Mesenchymal stem cell (in vitro differentiated cells and primary cell): ENCODE data around the gene NDC1.
A peak's percentile ranks its signal among the peaks of the same experiment; 100 is the strongest.

Source experiments
- DNase-seq: peaks from one replicate; pipeline ENCODE4 v3.0.0-alpha.2; 2013
- H2AFZ ChIP-seq: one replicate; pipeline ENCODE4 v1.6.1; 2013; ENCODE audit warnings: low read depth, mild to moderate bottlenecking, control low read depth, inconsistent platforms, low read length, moderate library complexity
- H2AK5ac ChIP-seq: 2 replicates; pipeline ENCODE4 v1.6.1; 2013; ENCODE audit warnings: low read length, moderate library complexity, mild to moderate bottlenecking, inconsistent platforms; ENCODE audit not compliant: severe bottlenecking
- H2BK120ac ChIP-seq: one replicate; pipeline ENCODE4 v1.6.1; 2013; ENCODE audit warnings: low read depth, mild to moderate bottlenecking, inconsistent platforms, low read length, moderate library complexity
- H2BK12ac ChIP-seq, 2 experiments: one replicate each; pipeline ENCODE4 v1.6.1; 2013; ENCODE audit warnings: inconsistent platforms in 2 of 2, low read length in 2 of 2, mild to moderate bottlenecking in 2 of 2, moderate library complexity in 2 of 2, control low read depth in 1 of 2
- H2BK15ac ChIP-seq: one replicate; pipeline ENCODE4 v1.6.1; 2013; ENCODE audit warnings: mild to moderate bottlenecking, low read depth, inconsistent platforms; ENCODE audit not compliant: poor library complexity, severe bottlenecking
- H2BK5ac ChIP-seq: 2 replicates; pipeline ENCODE4 v1.6.1; 2013; ENCODE audit warnings: low read depth, mild to moderate bottlenecking, low read length, control low read depth, inconsistent platforms; ENCODE audit not compliant: poor library complexity, severe bottlenecking
- H3K14ac ChIP-seq, 2 experiments: one replicate each; pipeline ENCODE4 v1.6.1; 2013; ENCODE audit warnings: inconsistent platforms in 2 of 2, low read length in 2 of 2, control low read depth in 1 of 2, mild to moderate bottlenecking in 1 of 2, moderate library complexity in 1 of 2
- H3K18ac ChIP-seq, 2 experiments: one replicate each; pipeline ENCODE4 v1.6.1; 2013; ENCODE audit warnings: inconsistent platforms in 2 of 2, low read length in 2 of 2, control low read depth in 1 of 2, low read depth in 1 of 2, mild to moderate bottlenecking in 1 of 2
- H3K23ac ChIP-seq, 2 experiments: one replicate each; pipeline ENCODE4 v1.6.1; 2013; ENCODE audit warnings: inconsistent platforms in 2 of 2, low read length in 2 of 2, mild to moderate bottlenecking in 2 of 2, moderate library complexity in 2 of 2, control low read depth in 1 of 2
- H3K27ac ChIP-seq: 2 replicates; pipeline ENCODE4 v1.5.1; 2013; ENCODE audit warnings: mild to moderate bottlenecking, moderate library complexity, low read length, control low read depth, inconsistent platforms; ENCODE audit not compliant: poor library complexity, severe bottlenecking
- H3K27me3 ChIP-seq, 2 experiments: 2 replicates each; pipeline versions ENCODE4 v1.6.1 to v1.7.0; 2013; ENCODE audit warnings: low read length in 2 of 2, mild to moderate bottlenecking in 2 of 2, moderate library complexity in 2 of 2, control low read depth in 1 of 2, inconsistent platforms in 1 of 2; ENCODE audit not compliant: control insufficient read depth in 1 of 2, insufficient read depth in 1 of 2
- H3K36me3 ChIP-seq, 2 experiments: 2 replicates each; pipeline versions ENCODE4 v1.6.1 to v1.7.0; 2013; ENCODE audit warnings: low read length in 2 of 2, control low read depth in 1 of 2, inconsistent platforms in 1 of 2, low read depth in 1 of 2, mild to moderate bottlenecking in 1 of 2; ENCODE audit not compliant: insufficient read depth in 2 of 2, control insufficient read depth in 1 of 2
- H3K4ac ChIP-seq, 2 experiments: one replicate each; pipeline ENCODE4 v1.6.1; 2013; ENCODE audit warnings: inconsistent platforms in 2 of 2, low read length in 2 of 2, mild to moderate bottlenecking in 2 of 2, moderate library complexity in 2 of 2, control low read depth in 1 of 2, low read depth in 1 of 2
- H3K4me1 ChIP-seq: 2 replicates; pipeline ENCODE4 v1.6.1; 2013; ENCODE audit warnings: low read depth, low read length, control low read depth; ENCODE audit not compliant: control insufficient read depth, insufficient read depth
- H3K4me2 ChIP-seq: 2 replicates; pipeline ENCODE4 v1.6.1; 2013; ENCODE audit warnings: low read length, mild to moderate bottlenecking, inconsistent platforms; ENCODE audit not compliant: poor library complexity, severe bottlenecking
- H3K4me3 ChIP-seq, 2 experiments: 2 replicates each; pipeline versions ENCODE4 v1.5.1 to v1.7.0; 2013; ENCODE audit warnings: low read length in 2 of 2, mild to moderate bottlenecking in 2 of 2, control low read depth in 1 of 2, low read depth in 1 of 2; ENCODE audit not compliant: insufficient read depth in 1 of 2
- H3K79me1 ChIP-seq: replicated peaks from 2 replicates; pipeline ENCODE4 v1.6.1; 2013; ENCODE audit warnings: mild to moderate bottlenecking, control low read depth, low read length, inconsistent platforms; ENCODE audit not compliant: poor library complexity, severe bottlenecking
- H3K9ac ChIP-seq: 2 replicates; pipeline ENCODE4 v1.7.0; 2013; ENCODE audit warnings: mild to moderate bottlenecking, low read length, moderate library complexity
- H3K9me3 ChIP-seq: 2 replicates; pipeline ENCODE4 v1.7.0; 2013; ENCODE audit warnings: mild to moderate bottlenecking, low read length; ENCODE audit not compliant: control insufficient read depth
- H4K8ac ChIP-seq: one replicate; pipeline ENCODE4 v1.6.1; 2013; ENCODE audit warnings: inconsistent platforms, mild to moderate bottlenecking, low read length, moderate library complexity
- H4K91ac ChIP-seq: one replicate; pipeline ENCODE4 v1.6.1; 2013; ENCODE audit warnings: mild to moderate bottlenecking, low read length, inconsistent platforms
- WGBS: methylation state at CpG from one replicate; pipeline ENCODE4 v1.1.7; 2013; ENCODE audit warnings: mixed read lengths; 5-methylcytosine and 5-hydroxymethylcytosine counted together

NDC1 gene

GRCh38 chr1:53727461-53728092 is 110.5 kb downstream of the NDC1 start:
- no peak overlapping the region for H3K4me3 ChIP-seq
- H3K4me1 ChIP-seq = peaks cover 23% of the 10 kb centered on the region
- no peak overlapping the region for H3K4me2 ChIP-seq
- H3K4ac ChIP-seq = no peak overlapping the region
- no peak overlapping the region for H3K18ac ChIP-seq
- peak overlapping the region; percentile 3 for H2AK5ac ChIP-seq
- H2AFZ ChIP-seq = no peak overlapping the region
- H3K79me1 ChIP-seq = peaks cover 16% of the 10 kb centered on the region
- DNase-seq = no peak
- no peak overlapping the region for H2BK5ac ChIP-seq
- H3K14ac ChIP-seq = no peak overlapping the region
- H3K9me3 ChIP-seq = peaks cover 9% of the 10 kb centered on the region
- no peak overlapping the region for H4K91ac ChIP-seq
- H2BK15ac ChIP-seq = no peak overlapping the region
- peaks cover 0 to 30% of the 10 kb centered on the region in 2 experiments for H3K27me3 ChIP-seq
- H2BK120ac ChIP-seq = no peak overlapping the region
- H3K36me3 ChIP-seq = peaks cover 0 to 5% of the 10 kb centered on the region in 2 experiments
- no peak overlapping the region for H2BK12ac ChIP-seq
- H4K8ac ChIP-seq = no peak overlapping the region
- 88% methylated on average over 7 of the region's 7 CpGs for WGBS
- H3K9ac ChIP-seq = no peak overlapping the region
- H3K23ac ChIP-seq = no peak overlapping the region
- H3K27ac ChIP-seq = no peak overlapping the region

GRCh38 chr1:53726009-53726600 is 112.0 kb downstream of the NDC1 start:
- no peak overlapping the region for H2BK12ac ChIP-seq
- H3K27me3 ChIP-seq = peaks cover 0 to 20% of the 10 kb centered on the region in 2 experiments
- no peak overlapping the region for H2BK15ac ChIP-seq
- H3K4ac ChIP-seq = no peak overlapping the region
- WGBS = 93% methylated on average over 4 of the region's 8 CpGs
- peaks cover 0 to 5% of the 10 kb centered on the region in 2 experiments for H3K36me3 ChIP-seq
- H3K4me3 ChIP-seq = no peak overlapping the region
- H4K8ac ChIP-seq = no peak overlapping the region
- H2BK120ac ChIP-seq = no peak overlapping the region
- H3K27ac ChIP-seq = no peak overlapping the region
- peaks cover 19% of the 10 kb centered on the region for H3K79me1 ChIP-seq
- no peak overlapping the region for H3K18ac ChIP-seq
- H3K23ac ChIP-seq = no peak overlapping the region
- H3K9me3 ChIP-seq = peaks cover 9% of the 10 kb centered on the region
- no peak overlapping the region for H2AFZ ChIP-seq
- H3K14ac ChIP-seq = no peak overlapping the region
- no peak for DNase-seq
- no peak overlapping the region for H2BK5ac ChIP-seq
- H3K9ac ChIP-seq = no peak overlapping the region
- H3K4me2 ChIP-seq = no peak overlapping the region
- H3K4me1 ChIP-seq = peaks cover 15% of the 10 kb centered on the region
- H2AK5ac ChIP-seq = no peak overlapping the region
- H4K91ac ChIP-seq = no peak overlapping the region

- WGBS = 17% methylated on average over 6 of the region's 6 CpGs
- peaks cover 11% of the 10 kb centered on the region for H3K4me1 ChIP-seq
Observed at GRCh38 chr1:53725238-53725689, 112.8 kb downstream of the NDC1 start.

DNA sequence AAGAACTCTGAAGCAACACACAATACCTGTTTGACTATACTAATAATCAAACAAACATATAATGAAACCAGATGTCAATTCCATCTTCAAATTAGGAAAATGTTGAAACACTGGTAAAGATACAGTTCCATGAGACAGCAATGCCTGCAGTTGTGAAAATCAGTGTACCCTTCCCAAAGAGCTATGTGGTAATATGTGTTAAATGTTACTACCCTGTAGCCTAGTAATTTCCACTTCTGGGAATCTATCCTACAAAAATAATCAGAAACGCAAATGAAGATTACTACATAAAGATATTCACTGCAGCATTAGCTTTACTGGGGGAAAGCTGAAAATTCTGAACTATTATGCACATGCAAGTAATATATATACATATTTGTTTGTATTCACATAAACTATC is 116.1 kb downstream of the NDC1 start:
- H3K4ac ChIP-seq = no peak overlapping the region
- H4K91ac ChIP-seq = no peak overlapping the region
- H3K27ac ChIP-seq = no peak overlapping the region
- no peak overlapping the region for H2BK12ac ChIP-seq
- no peaks in the 10 kb centered on the region for H3K9me3 ChIP-seq
- no peak overlapping the region for H3K23ac ChIP-seq
- no peak overlapping the region for H2AFZ ChIP-seq
- no peak overlapping the region for H2BK15ac ChIP-seq
- H3K4me3 ChIP-seq = no peak overlapping the region
- peaks cover 7% of the 10 kb centered on the region for H3K4me1 ChIP-seq
- no peak overlapping the region for H2BK120ac ChIP-seq
- no peak overlapping the region for H2BK5ac ChIP-seq
- no peak overlapping the region for H3K9ac ChIP-seq
- H3K18ac ChIP-seq = no peak overlapping the region
- H2AK5ac ChIP-seq = no peak overlapping the region
- peaks cover 0 to 30% of the 10 kb centered on the region in 2 experiments for H3K27me3 ChIP-seq
- H3K79me1 ChIP-seq = peaks cover 34% of the 10 kb centered on the region
- no peak for DNase-seq
- WGBS = no CpG with 5 or more reads among the region's 1 CpG
- peaks cover 0 to 10% of the 10 kb centered on the region in 2 experiments for H3K36me3 ChIP-seq
- H4K8ac ChIP-seq = no peak overlapping the region
- H3K4me2 ChIP-seq = no peak overlapping the region
- H3K14ac ChIP-seq = no peak overlapping the region

More at GRCh38 chr1:53725238-53725689, 112.8 kb downstream of the NDC1 start:
- H3K4me3 ChIP-seq = no peak overlapping the region
- no peak overlapping the region for H2AFZ ChIP-seq
- H2BK5ac ChIP-seq = no peak overlapping the region
- H3K27me3 ChIP-seq = peaks cover 0 to 13% of the 10 kb centered on the region in 2 experiments
- H2BK15ac ChIP-seq = no peak overlapping the region
- no peak overlapping the region for H3K18ac ChIP-seq
- H3K23ac ChIP-seq = no peak overlapping the region
- H3K9ac ChIP-seq = no peak overlapping the region
- H2BK120ac ChIP-seq = no peak overlapping the region
- peaks cover 22% of the 10 kb centered on the region for H3K79me1 ChIP-seq
- H4K8ac ChIP-seq = no peak overlapping the region
- H3K27ac ChIP-seq = no peak overlapping the region
- H3K4ac ChIP-seq = no peak overlapping the region
- H4K91ac ChIP-seq = no peak overlapping the region
- peaks cover 9% of the 10 kb centered on the region for H3K9me3 ChIP-seq
- no peak overlapping the region for H3K14ac ChIP-seq
- no peak overlapping the region for H2AK5ac ChIP-seq
- peaks cover 0 to 5% of the 10 kb centered on the region in 2 experiments for H3K36me3 ChIP-seq
- no peak overlapping the region for H2BK12ac ChIP-seq
- no peak overlapping the region for H3K4me2 ChIP-seq
- DNase-seq = peak; percentile 26
